ENCODE data around the gene KLHL21. TPM values are rescaled to one million over a fixed set of nuclear protein-coding genes. Genes with fewer than 3 reads are reported as not detected.

The KLHL21 gene
- total RNA-seq, 1 donor from 2014 or later, result 83.7 TPM

GRCh38 chr1:6577831-6578525 lies 24.7 kb downstream of the KLHL21 start:
- Histone ChIP-seq H3K4me3 (no peak overlapping the region), H3K27ac (replicated peaks) (peak overlapping the region; percentile 93), H3K27me3 (ENCODE audit: low read depth) (no peaks in the 10 kb centered on the region), H3K4me1 (peaks cover 51% of the 10 kb centered on the region), H3K36me3 (no peaks in the 10 kb centered on the region), H3K9me3 (replicated peaks) (no peaks in the 10 kb centered on the region)
- no peak for TF ChIP-seq CTCF (IDR thresholded peaks at IDR 0.05; ENCODE audit: borderline replicate concordance)
- no peak for DNase-seq
- intact Hi-C loops (cut with micrococcal nuclease), result no loop called here

- no peak for DNase-seq
- no peaks in the 10 kb centered on the region for H3K36me3 ChIP-seq
- H3K27me3 ChIP-seq (ENCODE audit: low read depth), result no peaks in the 10 kb centered on the region
- no peaks in the 10 kb centered on the region for H3K9me3 ChIP-seq (replicated peaks)
- H3K4me1 ChIP-seq, result peaks cover 20% of the 10 kb centered on the region
- H3K4me3 ChIP-seq, result no peak overlapping the region
- no peak overlapping the region for H3K27ac ChIP-seq (replicated peaks)
- TF ChIP-seq CTCF (IDR thresholded peaks at IDR 0.05; ENCODE audit: borderline replicate concordance), result no peak
- intact Hi-C loops (cut with micrococcal nuclease), result no loop called here
Measured at GRCh38 chr1:6574818-6575217, 27.9 kb downstream of the KLHL21 start.

GRCh38 chr1:6574025-6574620 lies 28.5 kb downstream of the KLHL21 start:
- H3K9me3 ChIP-seq (replicated peaks), result no peaks in the 10 kb centered on the region
- H3K36me3 ChIP-seq, result no peaks in the 10 kb centered on the region
- intact Hi-C loops (cut with micrococcal nuclease), result no loop called here
- DNase-seq, result no peak
- peaks cover 15% of the 10 kb centered on the region for H3K4me1 ChIP-seq
- H3K27me3 ChIP-seq (ENCODE audit: low read depth), result no peaks in the 10 kb centered on the region
- H3K4me3 ChIP-seq, result no peak overlapping the region
- no peak overlapping the region for H3K27ac ChIP-seq (replicated peaks)
- TF ChIP-seq CTCF (IDR thresholded peaks at IDR 0.05; ENCODE audit: borderline replicate concordance), result no peak

GRCh38 chr1:6572653-6573383 lies 29.9 kb downstream of the KLHL21 start:
- peaks cover 2% of the 10 kb centered on the region for H3K4me1 ChIP-seq
- H3K27ac ChIP-seq (replicated peaks), result no peak overlapping the region
- no peak for DNase-seq
- H3K27me3 ChIP-seq (ENCODE audit: low read depth), result no peaks in the 10 kb centered on the region
- no peak overlapping the region for H3K4me3 ChIP-seq
- no peaks in the 10 kb centered on the region for H3K9me3 ChIP-seq (replicated peaks)
- intact Hi-C loops (cut with micrococcal nuclease), result no loop called here
- no peaks in the 10 kb centered on the region for H3K36me3 ChIP-seq
- no peak for TF ChIP-seq CTCF (IDR thresholded peaks at IDR 0.05; ENCODE audit: borderline replicate concordance)

DNA sequence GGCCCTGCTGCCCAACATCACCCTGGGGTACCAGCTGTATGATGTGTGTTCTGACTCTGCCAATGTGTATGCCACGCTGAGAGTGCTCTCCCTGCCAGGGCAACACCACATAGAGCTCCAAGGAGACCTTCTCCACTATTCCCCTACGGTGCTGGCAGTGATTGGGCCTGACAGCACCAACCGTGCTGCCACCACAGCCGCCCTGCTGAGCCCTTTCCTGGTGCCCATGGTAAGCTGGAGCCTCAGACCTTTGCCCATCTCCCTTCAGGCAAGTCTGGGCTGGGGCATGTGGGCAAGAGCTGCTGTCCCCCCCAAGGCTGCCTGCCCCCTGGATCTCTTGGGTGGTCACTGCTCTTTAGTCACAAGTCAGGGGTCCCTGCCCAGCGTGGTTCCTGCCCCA lies 31.7 kb downstream of the KLHL21 start:
- no peak for TF ChIP-seq CTCF (IDR thresholded peaks at IDR 0.05; ENCODE audit: borderline replicate concordance)
- no peaks in the 10 kb centered on the region for H3K4me1 ChIP-seq

More for the DNA sequence above, 31.7 kb downstream of the KLHL21 start:
- no peak overlapping the region for H3K4me3 ChIP-seq
- peaks cover under 1% of the 10 kb centered on the region for H3K27me3 ChIP-seq (ENCODE audit: low read depth)
- DNase-seq, result no peak
- no peak overlapping the region for H3K27ac ChIP-seq (replicated peaks)
- intact Hi-C loops (cut with micrococcal nuclease), result no loop called here
- H3K9me3 ChIP-seq (replicated peaks), result no peaks in the 10 kb centered on the region
- no peaks in the 10 kb centered on the region for H3K36me3 ChIP-seq

Measured in left ventricle myocardium inferior (tissue), 1 donor.